ENCODE data around the gene IL6ST. TPM values are rescaled to one million over a fixed set of nuclear protein-coding genes. Genes with fewer than 3 reads are reported as not detected.

IL6ST gene
- total and polyA plus RNA-seq, 2 experiments from 2014 or later, result 47.2 to 47.7 TPM

GRCh38 chr5:55936100-55936693 is 58.6 kb downstream of the IL6ST start:
- H3K9me3 ChIP-seq (ENCODE audit: low read depth), result no peaks in the 10 kb centered on the region
- no peaks in the 10 kb centered on the region for H3K4me1 ChIP-seq (ENCODE audit: low read depth)
- H3K27ac ChIP-seq, result no peak overlapping the region
- H3K36me3 ChIP-seq, result peaks cover 27% of the 10 kb centered on the region
- DNase-seq (ENCODE audit: low read depth in 1 of 2, low spot score in 1 of 2), result peak; percentile 86 to 90
- no peaks in the 10 kb centered on the region for H3K27me3 ChIP-seq
- TF ChIP-seq, protein P1, sequence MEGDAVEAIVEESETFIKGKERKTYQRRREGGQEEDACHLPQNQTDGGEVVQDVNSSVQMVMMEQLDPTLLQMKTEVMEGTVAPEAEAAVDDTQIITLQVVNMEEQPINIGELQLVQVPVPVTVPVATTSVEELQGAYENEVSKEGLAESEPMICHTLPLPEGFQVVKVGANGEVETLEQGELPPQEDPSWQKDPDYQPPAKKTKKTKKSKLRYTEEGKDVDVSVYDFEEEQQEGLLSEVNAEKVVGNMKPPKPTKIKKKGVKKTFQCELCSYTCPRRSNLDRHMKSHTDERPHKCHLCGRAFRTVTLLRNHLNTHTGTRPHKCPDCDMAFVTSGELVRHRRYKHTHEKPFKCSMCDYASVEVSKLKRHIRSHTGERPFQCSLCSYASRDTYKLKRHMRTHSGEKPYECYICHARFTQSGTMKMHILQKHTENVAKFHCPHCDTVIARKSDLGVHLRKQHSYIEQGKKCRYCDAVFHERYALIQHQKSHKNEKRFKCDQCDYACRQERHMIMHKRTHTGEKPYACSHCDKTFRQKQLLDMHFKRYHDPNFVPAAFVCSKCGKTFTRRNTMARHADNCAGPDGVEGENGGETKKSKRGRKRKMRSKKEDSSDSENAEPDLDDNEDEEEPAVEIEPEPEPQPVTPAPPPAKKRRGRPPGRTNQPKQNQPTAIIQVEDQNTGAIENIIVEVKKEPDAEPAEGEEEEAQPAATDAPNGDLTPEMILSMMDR (IDR thresholded peaks at IDR 0.05; ENCODE audit: low read depth, low read length), result peak; percentile 93
- H3K4me3 ChIP-seq, result no peak overlapping the region

DNA sequence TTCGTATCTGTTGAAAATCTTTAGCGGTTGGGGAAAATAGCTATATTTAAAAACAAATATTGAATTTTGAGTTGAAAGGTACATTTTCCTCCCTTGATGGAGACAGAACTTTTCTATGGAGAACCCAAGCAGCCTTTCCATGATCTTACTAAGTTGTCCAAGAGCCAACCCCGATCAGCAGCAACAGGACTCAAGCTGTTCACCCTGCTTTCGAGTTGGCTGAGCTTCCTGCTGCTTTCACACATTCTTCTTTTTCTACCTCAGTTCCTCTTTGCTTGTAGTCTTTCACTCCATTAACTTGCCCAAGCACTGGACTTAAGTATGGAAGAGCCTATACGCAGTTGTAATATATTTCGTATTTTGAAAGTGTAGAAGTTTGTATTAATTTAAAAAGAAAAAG is 59.4 kb downstream of the IL6ST start:
- no peaks in the 10 kb centered on the region for H3K27me3 ChIP-seq
- DNase-seq (ENCODE audit: low read depth in 1 of 2, low spot score in 1 of 2), result no peak

GRCh38 chr5:55934720-55935119 is 60.0 kb downstream of the IL6ST start:
- no peaks in the 10 kb centered on the region for H3K4me1 ChIP-seq (ENCODE audit: low read depth)
- H3K9me3 ChIP-seq (ENCODE audit: low read depth), result no peaks in the 10 kb centered on the region
- H3K27me3 ChIP-seq, result no peaks in the 10 kb centered on the region
- peaks cover 14% of the 10 kb centered on the region for H3K36me3 ChIP-seq
- H3K27ac ChIP-seq, result no peak overlapping the region
- no peak overlapping the region for H3K4me3 ChIP-seq
- DNase-seq (ENCODE audit: low read depth in 1 of 2, low spot score in 1 of 2), result no peak
- TF ChIP-seq, protein P1 (IDR thresholded peaks at IDR 0.05; ENCODE audit: low read depth, low read length), result no peak

More for the DNA sequence above, 59.4 kb downstream of the IL6ST start:
- TF ChIP-seq, protein P1 (IDR thresholded peaks at IDR 0.05; ENCODE audit: low read depth, low read length), result no peak
- H3K9me3 ChIP-seq (ENCODE audit: low read depth), result no peaks in the 10 kb centered on the region
- no peaks in the 10 kb centered on the region for H3K4me1 ChIP-seq (ENCODE audit: low read depth)
- H3K27ac ChIP-seq, result no peak overlapping the region
- H3K4me3 ChIP-seq, result no peak overlapping the region
- peaks cover 19% of the 10 kb centered on the region for H3K36me3 ChIP-seq

GRCh38 chr5:55934115-55934613 is 60.6 kb downstream of the IL6ST start:
- TF ChIP-seq, protein P1 (IDR thresholded peaks at IDR 0.05; ENCODE audit: low read depth, low read length), result no peak

DNA sequence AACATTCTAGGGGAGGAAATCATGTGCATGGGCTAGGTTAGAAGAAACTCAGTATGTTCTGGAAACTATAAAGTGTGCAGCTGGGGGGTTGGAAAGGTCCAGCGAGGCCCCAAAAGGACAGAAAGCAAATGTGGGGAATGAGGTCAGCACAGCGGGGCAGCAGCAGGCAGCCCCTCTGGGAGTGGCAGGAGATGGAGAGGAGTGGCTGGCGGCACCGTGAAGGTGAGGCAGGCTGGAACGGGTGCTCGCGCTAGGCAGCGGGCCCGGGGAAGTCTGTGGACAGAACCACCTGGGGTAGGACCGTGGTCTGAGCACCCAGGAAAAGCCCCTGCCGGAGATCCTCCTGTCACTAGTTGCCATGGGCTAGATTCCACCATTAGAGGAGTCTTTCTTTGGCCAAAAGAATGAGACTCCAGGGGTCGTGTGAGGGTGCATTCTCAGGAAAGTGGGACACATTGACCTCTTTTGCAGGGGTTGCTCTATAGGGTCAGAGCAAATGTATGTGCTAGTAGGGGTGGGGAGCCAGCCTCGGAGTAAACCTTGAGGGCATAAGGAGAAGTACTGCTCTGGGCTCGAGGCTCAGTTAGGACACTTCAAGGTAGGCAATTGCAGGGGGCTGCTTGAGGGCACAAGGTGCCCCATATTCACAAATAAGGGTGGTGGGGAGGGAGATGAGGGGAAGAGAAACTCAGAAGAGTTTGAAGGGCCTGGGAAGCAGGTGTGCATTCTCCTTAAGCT is 61.2 kb downstream of the IL6ST start:
- Histone ChIP-seq H3K36me3 (peaks cover 7% of the 10 kb centered on the region), H3K27ac (no peak overlapping the region), H3K9me3 (ENCODE audit: low read depth) (no peaks in the 10 kb centered on the region), H3K27me3 (no peaks in the 10 kb centered on the region), H3K4me1 (ENCODE audit: low read depth) (no peaks in the 10 kb centered on the region), H3K4me3 (no peak overlapping the region)
- TF ChIP-seq, protein P1 (IDR thresholded peaks at IDR 0.05; ENCODE audit: low read depth, low read length), result no peak
- no peak for DNase-seq (ENCODE audit: low read depth in 1 of 2, low spot score in 1 of 2)

More at GRCh38 chr5:55934115-55934613, 60.6 kb downstream of the IL6ST start:
- Histone ChIP-seq H3K9me3 (ENCODE audit: low read depth) (no peaks in the 10 kb centered on the region), H3K27ac (no peak overlapping the region), H3K36me3 (peaks cover 8% of the 10 kb centered on the region), H3K27me3 (no peaks in the 10 kb centered on the region), H3K4me3 (no peak overlapping the region), H3K4me1 (ENCODE audit: low read depth) (no peaks in the 10 kb centered on the region)
- DNase-seq (ENCODE audit: low read depth in 1 of 2, low spot score in 1 of 2), result peak in 1 of 2 donors; percentile 38
